KBM-7 (cell line): ENCODE data around the gene UBC.

Experiments used
- DNase-seq: peaks from one replicate; pipeline ENCODE4 v3.0.0-alpha.2; 2015
- in situ Hi-C: fragments of 300-500 bp; cut with MboI; formaldehyde crosslinking; loops from 2 replicates; pipeline ENCODE4 v1.14.3; 2020; ENCODE audit warnings: low sequenced_read_pairs, low pct_unique_long_range_greater_than_20kb, mixed read lengths

The UBC gene

DNA sequence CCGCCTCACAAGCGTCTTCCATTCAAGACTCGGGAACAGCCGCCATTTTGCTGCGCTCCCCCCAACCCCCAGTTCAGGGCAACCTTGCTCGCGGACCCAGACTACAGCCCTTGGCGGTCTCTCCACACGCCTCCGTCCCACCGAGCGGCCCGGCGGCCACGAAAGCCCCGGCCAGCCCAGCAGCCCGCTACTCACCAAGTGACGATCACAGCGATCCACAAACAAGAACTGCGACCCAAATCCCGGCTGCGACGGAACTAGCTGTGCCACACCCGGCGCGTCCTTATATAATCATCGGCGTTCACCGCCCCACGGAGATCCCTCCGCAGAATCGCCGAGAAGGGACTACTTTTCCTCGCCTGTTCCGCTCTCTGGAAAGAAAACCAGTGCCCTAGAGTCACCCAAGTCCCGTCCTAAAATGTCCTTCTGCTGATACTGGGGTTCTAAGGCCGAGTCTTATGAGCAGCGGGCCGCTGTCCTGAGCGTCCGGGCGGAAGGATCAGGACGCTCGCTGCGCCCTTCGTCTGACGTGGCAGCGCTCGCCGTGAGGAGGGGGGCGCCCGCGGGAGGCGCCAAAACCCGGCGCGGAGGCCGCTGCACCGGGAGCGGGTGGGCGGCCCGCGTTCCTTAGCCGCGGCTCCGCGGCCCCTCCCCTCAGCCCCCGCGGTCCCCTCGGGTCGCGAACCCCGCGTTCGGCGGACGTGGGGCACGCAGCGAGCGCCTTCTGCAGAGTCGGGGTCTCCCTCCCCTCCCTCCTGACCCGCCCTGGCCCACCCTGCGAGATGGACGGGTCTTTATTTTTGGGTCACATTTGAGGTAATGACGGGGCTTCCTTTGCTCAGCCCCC, at the start of gene UBC:
Gene UBC (minus strand): TSS at position 259 of the 847 bp plus-strand sequence. CDS start 879 bp downstream, outside the sequence.
- in situ Hi-C loops: no loop called here
- DNase-seq: peak; percentile 92

DNA sequence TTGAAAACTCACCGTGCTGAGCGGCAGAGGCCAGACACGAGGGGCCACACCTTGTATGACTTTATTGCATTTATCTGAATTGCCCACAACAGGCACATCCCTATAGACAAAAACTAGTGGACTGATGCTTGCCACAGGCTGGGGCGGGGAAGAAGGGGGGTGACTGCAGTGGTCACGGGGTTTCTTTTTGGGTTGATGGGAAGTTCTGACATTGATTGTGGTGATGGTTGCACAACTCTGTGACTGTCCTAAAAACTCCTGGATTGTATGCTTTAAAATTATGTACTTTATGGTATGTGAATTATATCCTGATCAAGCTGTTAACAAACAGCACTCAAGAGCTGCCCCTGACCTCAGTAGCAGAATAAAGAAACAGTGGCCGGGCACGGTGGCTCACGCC, 48.8 kb upstream of the UBC start:
- in situ Hi-C loops: no loop called here
- no peak for DNase-seq

DNA sequence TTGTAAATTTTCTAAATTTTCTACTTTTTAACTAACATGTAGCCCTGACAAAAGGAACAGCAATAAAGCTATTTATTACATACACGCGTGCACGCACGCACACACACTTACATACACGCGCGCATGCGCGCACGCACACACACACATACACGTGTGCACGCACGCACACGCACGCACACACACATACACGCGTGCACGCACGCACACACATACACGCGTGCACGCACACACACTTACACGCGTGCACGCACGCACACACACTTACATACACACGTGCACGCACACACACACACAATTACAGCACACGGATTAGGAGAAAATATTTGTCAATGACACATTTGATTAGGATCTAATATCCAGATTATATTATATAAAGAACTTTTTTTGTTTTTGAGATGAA, 46.6 kb upstream of the UBC start:
- in situ Hi-C loops: no loop called here

DNA sequence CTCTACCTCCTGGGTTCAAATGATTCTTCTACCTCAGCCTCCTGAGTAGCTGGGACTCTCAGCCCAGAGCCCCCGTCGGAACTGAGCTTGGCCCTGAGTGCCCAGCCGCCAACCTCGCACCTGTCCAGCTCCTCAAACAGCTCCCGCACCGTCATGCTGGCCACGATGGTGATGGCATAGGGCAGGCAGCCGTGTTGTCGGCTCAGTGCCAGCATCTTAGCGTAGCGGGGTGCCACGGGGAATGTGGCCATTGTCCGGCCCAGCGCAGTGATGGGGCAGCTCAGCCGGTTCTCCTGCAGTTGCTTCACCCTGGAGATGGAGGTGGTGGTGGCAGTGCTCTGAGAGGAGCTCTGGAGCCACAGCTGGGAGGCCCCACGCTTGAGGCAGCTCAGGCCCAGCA, 42.1 kb upstream of the UBC start:
- in situ Hi-C loops: no loop called here
- no peak for DNase-seq

More for the DNA sequence above, 46.6 kb upstream of the UBC start:
- no peak for DNase-seq

DNA sequence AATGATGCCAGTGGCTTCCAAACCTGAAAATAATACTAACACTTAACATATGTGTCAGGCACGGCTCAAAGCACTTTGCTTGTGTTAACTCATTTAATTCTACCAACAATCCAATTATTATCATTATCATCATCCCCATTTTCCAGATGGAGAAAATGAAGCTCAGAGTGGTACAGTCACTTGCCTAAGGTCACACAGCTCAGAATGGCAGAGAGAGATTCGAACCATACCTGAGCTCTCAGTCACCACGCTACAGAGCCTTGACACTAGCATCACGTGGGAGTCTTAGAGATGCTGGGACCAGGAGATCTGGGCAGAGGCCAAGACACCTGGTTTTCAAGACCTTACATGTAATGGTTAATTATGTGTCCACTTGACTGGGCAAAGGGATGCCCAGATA, 40.3 kb upstream of the UBC start:
- in situ Hi-C loops: no loop called here
- DNase-seq: no peak

DNA sequence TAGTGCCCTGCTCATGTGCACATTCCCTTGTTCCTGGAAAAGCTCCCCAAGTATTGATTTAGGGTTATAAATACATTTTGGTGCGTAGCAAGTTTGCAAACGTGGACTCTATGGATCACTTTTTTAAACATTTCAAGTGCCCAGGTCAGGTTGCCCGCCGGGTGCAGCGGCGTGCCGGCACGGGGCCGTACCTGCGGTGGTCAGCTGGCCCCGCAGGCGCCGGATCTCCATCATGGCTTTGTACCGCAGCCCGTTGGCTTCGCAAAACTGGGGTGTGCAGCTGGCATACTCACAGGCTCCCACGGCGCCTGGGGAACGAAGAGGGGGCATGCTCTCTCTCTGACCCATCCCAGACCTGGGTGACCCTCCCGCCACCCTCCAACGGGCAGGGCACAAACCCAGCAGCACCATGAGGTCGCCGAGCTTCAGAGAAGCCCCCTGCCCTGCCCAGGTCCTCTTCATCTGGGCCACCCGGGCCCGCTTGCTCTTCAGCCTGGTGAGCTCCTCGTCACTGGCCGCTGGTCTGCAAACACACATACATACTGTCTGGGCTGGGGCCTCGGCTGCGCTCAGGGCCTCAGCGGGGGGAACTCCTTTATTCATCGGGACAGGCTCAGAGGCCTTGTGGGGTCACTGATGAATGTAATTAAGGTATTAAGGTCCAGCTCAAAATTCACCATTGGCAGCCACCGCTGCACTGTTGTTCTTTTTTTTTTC, 39.4 kb upstream of the UBC start:
- in situ Hi-C loops: no loop called here
- no peak for DNase-seq

DNA sequence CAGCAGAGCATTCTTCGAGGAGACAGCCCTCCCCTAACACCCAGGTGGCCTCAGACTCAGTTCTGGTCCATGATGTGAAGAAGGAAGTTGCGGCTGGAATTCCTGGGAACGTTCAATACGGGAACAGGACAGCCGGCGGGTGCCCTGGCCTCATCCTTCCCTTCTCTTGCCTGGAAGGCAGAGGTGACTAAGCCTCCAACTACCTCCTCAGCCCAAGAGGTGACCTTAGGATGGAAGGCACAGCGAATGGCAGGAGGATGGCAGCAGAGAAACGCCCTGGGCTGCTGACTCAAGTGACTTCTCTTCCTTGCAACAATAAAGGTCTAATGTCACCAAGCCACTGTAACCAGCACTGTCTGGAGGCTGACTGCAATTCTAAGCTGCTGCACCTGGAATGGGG, 38.4 kb upstream of the UBC start:
- no peak for DNase-seq
- in situ Hi-C loops: no loop called here

DNA sequence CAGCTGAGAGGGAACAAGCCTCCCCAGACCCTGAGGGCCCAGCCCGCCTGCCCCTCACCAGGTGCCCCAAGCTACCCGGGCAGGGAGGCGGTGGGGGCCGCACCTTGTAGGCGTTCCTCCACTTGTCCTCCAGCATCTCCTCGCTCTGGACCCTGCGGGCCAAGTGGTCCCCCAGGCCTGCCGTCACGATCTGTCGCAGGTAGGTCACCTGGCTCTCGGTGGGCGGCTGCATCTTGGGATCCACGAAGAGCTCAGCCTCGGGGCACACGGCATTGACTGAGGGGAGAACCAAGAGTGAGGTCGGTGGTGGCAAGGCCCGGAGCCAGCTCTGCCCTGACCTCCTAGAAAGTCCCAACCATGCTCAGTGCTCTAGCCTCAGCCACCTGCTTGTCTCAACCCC, 37.8 kb upstream of the UBC start:
- DNase-seq: no peak
- in situ Hi-C loops: no loop called here

DNA sequence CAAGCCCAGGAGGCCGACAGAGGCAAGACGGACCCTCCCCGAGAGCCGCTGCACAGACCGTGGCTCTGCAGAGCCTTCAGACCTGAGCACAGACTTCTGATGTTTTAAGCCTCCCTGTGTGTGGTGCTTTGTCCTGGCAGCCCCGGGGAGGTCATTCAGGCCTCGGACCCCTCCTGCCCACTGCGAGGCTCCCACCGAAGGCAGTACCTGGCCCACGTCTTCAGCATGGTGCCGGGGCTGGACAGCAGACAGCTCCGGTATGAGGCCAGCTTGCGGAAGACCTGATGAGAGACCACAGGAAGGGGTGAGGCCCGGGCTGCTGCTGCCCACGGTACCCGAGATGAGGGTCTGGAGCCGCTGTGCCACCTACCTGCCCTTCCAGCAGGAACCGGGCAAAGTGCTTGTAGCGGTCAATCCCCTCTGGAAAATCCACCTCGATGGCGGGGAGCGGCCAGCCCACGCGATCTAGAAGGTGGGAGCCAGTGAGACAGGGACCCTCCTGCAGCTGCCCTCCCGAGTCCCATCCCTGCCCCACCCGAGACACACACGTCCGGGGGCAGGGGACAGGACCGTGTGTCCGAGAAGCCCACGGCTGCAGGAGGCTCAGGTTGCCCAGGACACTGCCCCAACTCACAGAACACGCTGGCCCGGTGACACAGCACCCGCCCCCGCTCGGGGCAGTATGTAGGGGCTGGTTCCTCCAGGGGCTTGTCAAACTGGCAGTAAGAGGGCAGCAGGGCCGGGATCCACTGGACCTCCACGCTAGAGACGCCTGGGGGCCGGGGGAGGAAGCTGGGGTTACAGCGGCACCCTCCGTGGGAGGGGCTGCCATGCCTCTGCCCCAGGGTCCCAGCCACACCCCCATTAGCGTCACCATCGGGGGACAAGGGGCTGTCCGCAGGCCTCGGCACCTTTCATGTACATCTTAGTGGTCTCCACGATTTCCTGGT, 35.6 kb upstream of the UBC start:
- in situ Hi-C loops: no loop called here
- no peak for DNase-seq

DNA sequence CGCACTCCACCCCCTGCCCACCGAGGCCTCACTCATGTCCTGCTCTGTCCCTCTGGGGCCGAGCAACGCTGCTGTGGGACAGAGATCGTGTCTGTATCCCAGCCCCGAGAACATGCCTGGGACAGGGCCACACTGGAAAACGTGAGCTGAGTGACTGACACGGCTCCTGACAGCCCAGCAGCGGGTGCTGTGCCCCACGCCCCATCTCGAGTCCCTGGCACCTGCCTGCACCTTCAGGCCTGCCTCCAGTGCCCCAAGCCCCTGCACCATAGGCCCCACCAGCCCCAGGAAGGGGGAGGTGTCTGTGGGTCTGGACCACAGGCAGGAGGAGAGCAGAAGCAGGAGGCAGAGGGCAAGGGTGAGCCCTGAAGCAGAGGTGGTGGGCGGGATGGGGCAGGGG, 34.6 kb upstream of the UBC start:
- in situ Hi-C loops: no loop called here
- DNase-seq: no peak

DNA sequence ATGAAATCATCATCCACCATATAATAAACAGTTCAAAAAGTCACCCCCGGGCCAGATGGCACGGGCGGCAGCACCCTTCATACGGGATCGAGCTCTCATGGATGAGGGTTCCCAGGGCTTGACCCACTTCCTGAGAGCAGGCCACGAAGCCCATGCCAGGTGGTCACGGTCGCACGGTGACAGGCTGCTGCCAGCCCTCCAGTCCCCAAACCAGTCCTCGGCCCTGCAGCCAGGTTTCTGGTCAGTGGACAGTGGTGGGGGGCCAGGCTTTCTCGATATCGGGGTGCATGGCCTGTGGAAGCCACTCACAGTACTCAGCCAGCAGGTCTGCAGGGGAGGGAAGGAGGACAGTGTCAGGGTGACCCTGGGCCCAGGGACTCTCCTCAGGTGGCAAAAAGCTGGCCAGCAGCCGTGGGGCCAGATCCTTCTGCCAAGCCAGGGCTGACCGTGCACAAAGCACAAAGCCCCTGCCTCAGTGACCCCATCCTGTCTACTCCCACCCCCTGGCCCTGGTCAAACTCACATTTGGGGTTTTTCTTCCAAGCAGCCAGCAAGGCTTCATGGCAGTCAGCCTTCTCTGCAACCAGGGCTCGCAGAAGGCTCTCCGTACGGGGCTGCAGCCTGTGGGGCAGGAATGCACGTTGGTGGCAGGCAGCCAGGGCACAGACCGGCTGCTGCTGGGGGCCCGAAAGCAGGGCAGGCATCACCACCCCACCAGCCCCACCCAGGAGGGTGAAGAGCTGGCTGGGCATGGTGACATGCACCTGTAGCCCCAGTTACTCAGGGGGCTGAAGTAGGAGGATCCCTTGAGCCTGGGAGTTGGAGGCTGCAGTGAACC, 33.3 kb upstream of the UBC start:
- DNase-seq: no peak
- in situ Hi-C loops: no loop called here

DNA sequence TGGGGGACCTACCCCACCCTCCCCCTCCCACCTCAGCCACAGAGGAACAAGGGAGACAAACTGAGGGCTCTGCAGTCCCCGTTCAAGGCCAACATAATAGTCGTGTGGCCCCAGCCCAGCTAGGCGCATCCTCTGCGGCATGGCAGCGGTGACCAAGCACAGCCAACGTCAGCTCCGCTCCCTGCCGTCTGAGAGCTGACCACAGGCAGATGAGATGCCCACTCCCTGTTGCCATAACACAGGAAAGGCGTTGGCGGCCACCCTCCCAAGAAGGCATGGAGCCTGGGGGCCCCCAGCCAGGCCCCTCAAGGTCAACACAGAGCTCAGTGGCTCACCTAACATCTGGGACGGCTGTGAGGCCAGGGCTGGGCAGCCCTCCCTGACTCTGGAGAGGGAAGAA, 32.6 kb upstream of the UBC start:
- no peak for DNase-seq
- in situ Hi-C loops: no loop called here

DNA sequence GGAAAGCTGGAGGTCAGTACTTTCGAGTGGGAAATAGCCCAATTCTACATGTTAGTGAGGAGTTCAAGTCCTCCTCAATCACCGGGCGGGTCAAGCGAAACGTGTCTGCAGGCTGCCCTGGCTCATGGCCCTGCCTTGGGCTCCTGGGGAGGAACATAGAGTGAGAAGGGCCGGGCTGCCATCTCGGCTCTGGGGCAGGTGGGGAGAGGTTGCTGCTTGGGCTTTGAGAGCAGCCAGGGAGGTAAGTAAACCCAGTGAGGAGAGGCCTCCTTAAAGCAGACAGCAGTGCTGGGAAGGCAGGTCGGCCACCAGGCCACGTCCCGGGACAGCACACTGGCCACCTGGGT, 32.0 kb upstream of the UBC start:
- DNase-seq: no peak
- in situ Hi-C loops: no loop called here

DNA sequence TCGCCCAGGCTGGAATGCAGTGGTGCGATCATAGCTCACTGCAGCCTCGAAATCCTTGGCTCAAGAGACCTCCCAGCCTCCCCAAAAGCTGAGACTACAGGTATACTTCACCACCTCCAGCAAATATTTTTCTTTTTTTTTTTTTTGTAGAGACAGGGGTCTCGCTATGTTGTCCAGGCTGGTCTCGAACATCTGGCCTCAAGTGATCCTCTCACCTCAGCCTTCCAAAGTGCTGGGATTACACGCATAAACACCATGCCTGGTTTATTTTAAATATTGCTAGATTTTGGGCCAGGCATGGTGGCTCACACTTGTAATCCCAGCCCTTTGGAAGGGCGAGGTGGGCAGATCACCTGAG, 26.7 kb upstream of the UBC start:
- in situ Hi-C loops: no loop called here
- no peak for DNase-seq

DNA sequence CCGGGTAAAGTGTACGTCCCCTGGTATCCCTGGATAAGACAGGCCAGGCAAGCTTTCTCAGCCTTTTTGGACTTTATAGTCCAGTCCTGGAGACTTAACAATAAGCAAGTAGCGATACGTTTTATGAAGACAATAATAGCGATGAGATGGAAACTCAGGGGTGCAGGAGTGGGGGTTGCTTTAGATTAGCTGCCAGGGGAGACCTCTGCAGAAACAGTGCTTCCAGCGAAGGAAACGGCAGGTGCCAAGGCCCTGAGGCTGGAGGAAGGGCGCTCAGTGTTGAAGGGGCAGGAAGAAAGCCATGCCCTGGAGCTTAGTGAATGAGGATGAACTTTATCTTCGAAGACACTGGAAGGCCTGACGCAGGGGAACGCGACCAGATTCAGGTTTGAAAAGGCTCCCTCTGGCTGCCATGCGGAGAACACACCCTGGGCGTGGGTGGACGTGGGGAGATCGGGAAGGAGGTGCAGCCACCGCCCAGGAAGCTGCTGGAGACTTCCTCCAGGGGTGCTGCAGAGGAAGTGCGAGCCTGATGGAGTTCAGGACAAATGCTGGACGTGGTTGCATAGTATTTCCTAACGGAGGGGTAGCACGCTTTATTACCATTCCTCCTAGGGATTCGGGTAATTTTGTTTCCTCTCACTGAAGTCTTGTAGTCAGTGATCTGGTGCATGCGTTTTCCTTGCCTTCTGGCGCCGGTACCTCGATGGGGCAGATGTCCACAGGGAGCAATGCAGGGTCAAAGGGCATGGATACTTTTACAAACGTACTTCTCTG, 26.1 kb upstream of the UBC start:
- peak; percentile 93 for DNase-seq
- in situ Hi-C loops: no loop called here

DNA sequence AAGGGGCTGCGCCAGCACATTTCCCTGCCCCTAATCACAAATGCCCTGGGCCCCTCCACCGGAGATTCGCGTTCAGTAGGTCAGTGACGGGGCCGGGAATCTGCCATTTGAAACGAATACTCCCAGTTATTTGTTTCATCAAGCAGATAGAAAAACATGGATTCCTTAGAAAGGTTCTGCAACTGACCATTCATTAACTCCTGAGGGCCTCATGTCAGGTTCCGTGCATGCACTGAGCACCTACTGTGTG, 25.6 kb upstream of the UBC start:
- in situ Hi-C loops: no loop called here

DNA sequence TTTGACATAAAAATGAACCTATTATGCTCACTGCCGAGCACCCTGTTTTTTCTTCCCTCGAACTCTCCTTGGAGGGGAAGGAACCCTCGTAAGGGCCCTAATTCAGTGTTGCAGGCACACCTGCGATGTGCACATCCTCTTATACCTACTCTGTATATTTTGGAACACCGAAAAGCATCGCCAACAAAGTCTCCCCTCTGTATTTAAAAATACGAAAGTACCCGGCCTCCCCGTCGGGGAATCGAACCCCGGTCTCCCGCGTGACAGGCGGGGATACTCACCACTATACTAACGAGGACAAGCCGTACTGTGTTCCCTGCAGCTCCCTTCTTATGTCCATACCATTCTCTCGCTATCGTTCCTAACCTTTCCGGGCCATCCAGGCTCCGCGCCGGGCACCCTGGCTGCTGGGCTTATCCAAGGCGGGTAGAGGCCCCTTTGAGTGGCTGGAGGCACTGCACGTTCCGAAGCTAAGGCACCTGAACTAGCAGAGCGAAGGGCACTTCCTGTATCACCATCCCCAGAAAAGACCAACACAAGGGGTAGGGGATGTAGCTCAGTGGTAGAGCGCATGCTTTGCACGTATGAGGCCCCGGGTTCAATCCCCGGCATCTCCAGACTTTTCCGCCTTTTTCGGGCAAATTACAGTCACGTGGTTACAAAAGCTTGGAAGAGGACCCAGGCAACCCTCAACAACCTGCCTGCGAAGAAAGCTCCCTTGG, 25.1 kb upstream of the UBC start:
- in situ Hi-C loops: no loop called here
- DNase-seq: peak; percentile 96

More for the DNA sequence above, 25.6 kb upstream of the UBC start:
- DNase-seq: no peak

DNA sequence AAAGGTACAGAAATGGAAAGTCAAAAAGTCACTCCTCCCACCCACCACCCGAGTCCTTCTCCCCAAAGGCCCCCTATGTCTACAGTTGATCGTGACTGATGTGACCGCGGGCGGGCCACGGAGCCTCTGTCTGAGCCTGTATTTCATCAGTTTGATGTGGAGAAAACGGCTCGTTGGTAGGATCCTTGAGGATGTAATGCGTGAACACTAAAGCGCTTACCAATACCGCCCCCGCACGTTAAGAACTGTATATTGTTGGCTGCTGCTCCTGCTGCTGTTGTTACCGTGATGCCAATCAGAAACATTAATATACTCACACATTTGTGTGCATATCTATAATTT, 24.6 kb upstream of the UBC start:
- DNase-seq: peak; percentile 91

More for the DNA sequence above, 24.6 kb upstream of the UBC start:
- in situ Hi-C loops: no loop called here
